T-helper 9 cell (primary cell): ENCODE data around the gene NBAS.

Experiments used
- DNase-seq: peaks from one replicate; pipeline ENCODE4 v3.0.0-alpha.2; 2020

Gene NBAS

GRCh38 chr2:15588329-15588919 is 27.3 kb upstream of the NBAS start:
- DNase-seq = no peak

- no peak for DNase-seq
Observed at GRCh38 chr2:15584767-15585469, 23.8 kb upstream of the NBAS start.

DNA sequence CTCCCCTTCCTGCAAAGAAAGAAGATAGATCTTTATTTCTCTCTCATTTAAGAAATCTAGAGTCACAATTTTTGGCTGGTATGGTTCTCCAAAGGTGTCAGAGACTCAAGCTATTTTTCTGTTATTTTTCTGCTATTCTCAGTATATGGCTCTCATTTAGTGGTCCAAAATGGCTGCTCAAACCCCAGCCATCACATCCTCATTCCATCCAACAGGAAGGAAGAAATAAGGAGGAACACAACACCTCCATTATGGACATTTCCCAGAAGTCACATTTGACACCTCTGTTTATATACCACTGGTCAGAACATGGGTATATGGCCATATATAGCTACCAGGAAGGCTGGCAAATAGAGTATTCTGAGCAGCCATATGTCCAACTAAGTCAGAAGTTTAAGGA is 23.2 kb upstream of the NBAS start:
- DNase-seq = no peak

DNA sequence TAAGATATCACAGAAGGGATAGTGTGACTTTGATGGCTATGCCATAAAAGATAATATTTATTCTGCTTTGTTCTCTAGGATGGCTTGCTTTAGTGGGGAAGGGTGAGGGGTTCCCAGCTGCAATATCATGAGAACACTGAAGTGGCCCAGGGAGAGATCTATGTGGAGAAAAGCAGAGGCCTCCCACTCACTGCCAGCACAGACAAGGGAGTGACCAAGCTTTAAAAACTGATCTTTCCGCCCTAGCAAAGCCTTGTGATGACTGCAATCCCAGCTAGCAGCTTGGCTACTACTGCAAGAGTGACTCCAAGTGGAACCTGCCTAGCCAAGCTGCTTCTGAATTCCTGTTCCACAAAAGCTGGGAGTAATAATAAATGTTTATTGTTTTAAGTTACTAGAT is 22.7 kb upstream of the NBAS start:
- DNase-seq = no peak

DNA sequence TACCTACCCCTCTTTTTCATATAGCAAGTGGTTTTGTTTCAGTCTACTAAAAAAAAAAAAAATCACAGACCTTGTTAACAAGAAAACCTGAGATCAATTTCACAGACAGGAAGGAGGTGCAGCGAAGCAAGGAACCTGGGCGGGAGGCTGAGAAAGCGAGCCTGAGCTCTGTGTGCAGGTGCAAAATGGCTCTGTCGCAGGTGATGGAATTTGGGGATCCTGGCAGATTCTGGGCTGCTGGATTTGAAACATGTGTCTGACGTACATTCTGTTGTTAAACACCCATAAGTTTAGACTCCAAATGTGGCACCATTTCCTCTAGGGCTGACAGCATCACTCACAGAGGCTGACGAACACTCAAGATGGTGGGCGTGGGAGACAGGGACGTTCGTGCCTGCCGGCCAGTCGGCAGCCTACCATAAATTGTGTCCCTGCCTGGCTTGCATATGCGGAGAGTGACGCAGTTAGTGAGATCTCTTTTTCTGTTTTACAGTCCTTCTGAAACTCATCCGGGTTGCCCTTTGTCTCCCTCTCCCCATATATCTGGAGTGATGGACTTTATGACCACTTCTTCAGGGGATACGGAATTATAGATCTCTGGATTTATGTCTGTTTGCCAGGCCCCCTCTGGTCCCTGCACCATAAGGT is 21.7 kb upstream of the NBAS start:
- no peak for DNase-seq

- no peak for DNase-seq
Observed at GRCh38 chr2:15580451-15580850, 19.3 kb upstream of the NBAS start.

- DNase-seq = no peak
Observed at GRCh38 chr2:15579641-15580040, 18.5 kb upstream of the NBAS start.

GRCh38 chr2:15577071-15577735 is 16.1 kb upstream of the NBAS start:
- peak; percentile 89 for DNase-seq

DNA sequence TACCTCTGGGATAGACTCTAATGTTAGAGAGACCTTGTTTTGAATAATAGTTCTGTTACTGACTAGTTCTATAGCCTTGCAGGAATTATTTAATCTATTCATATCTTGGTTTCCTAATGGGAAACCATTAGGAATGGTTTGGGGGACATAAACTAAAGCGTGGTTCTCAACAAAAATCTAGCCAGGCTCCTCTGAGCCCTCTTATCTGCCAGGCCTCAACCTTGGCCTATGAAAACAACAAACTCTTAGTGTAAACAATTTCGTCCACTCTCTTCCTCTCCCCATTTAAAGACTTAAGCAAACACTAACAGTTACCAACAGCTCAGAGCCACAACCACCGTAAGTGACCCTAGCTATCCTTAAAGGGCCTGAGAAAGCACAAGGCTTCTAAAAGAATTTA is 10.6 kb upstream of the NBAS start:
- no peak for DNase-seq

DNA sequence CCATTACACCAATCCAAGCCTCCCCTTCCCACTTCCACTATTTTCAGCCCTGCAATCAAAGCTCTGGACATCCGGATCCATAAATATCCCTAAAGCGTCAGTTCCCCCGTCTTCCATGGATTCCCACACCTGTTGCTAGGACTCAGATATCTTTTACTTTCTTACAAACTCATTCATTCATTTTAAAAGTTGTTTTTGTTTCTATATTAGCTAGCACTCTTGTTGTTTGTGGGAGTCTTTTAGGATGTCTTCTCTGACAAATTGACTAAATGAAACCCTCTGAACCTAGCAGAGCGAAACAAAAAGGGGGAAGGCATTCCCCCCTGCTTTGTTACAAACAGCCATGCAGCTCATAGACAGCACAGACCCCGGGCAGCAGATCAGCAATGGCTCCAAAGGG is 9.0 kb upstream of the NBAS start:
- no peak for DNase-seq

DNA sequence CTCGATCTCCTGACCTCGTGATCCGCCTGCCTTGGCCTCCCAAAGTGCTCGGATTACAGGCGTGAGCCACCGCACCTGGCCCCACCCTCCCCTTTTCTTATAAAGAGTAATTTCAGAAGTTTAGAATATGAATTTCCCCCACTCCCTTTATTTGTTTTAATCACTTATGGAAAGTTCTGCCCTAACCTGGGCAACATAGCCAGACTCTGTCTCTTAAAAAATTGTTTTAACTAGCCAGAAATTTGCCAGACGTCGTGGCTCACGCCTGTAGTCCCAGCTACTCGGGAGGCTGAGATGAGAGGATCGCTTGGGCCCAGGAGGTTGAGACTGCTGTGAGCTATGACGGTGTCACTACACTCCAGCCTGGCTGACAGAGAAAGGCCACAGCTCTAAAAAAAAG is 7.7 kb upstream of the NBAS start:
- no peak for DNase-seq

- DNase-seq = no peak
Observed at GRCh38 chr2:15566912-15567311, 5.8 kb upstream of the NBAS start.

- DNase-seq = no peak
Observed at GRCh38 chr2:15565994-15566671, 5.0 kb upstream of the NBAS start.

- DNase-seq = no peak
Observed at GRCh38 chr2:15565392-15565791, 4.3 kb upstream of the NBAS start.

DNA sequence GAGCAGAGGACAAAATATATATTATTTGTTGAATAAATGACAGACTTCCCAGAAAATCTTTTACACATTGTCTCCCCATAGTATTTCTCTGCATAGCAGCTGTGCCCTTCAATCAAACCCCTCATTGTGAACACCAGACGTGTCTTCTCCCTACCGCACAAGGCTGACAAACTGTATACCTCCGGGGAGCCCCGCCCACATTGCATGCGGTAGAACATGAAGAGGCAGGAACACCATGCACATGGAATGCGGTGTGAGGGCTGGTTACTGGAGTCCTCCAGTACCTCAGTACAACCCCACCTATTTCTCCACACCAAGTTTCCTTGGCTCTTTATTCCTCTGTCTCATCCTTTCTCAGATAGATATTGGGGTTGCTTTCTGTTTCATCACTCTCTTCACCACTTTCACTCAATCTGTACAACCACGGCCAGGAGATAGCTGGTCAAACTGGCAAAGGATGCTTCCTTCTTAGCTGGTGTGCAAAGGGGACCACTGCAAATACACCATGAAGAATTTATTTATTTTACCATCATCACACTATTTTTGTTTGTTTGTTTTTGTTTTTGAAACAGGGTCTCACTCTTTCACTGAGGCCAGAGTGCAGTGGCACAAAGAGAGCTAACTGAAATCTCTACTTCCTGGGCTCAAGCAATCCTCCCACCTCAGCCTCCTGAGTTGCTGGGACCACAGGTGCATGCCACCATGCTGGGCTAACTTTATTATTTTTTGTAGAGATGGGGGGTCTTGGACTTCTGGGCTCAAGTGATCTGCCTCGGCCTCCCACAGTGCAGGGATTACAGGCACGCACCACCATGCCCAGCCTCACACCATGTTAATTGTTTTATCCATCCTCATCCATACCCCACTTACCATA is 2.3 kb upstream of the NBAS start:
- no peak for DNase-seq

DNA sequence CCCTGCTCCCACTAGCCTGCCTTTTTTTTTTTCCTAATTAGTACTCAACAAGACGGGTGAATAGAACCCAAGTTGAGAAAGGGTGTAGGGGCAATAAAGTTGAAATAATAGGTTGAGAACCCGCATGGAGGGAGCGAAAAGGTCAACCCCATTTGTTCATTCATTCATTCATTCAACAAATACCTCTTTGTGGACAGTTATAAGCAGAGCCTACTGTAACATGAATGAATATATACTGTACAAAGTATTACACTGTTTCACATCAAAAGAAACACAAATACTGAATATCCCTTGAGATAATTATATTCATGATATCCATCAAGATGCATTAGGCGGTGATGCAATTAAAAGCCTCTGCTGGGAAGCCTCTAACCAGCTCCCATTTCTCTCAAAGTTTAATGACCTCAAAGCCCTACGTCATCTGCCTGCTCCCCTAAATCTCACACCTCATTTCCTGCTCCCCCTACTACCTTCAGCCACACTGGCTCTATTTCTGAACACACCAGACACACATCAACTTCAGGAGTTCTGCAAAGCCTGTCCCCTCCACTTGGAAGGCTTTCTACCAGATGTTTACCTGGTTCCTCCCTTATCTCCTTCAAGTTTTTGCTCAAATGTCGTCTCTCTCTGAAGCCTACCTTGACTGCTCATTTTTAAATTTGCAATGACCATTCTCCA is 1.4 kb upstream of the NBAS start:
- no peak for DNase-seq

- DNase-seq = no peak
Observed at GRCh38 chr2:15561574-15562344, 625 bp upstream of the NBAS start.

GRCh38 chr2:15560140-15560987 is 770 bp downstream of the NBAS start:
- no peak for DNase-seq

- no peak for DNase-seq
Observed at GRCh38 chr2:15559379-15560139, 1.6 kb downstream of the NBAS start.
